Measurements from ENCODE around the gene NYNRIN. TPM values are rescaled to one million over a fixed set of nuclear protein-coding genes. Genes with fewer than 3 reads are reported as not detected.

The NYNRIN gene
- total and polyA plus RNA-seq, 3 donors from 2014 or later, result 21.8 to 22.0 (median 21.8) TPM

- WGBS, 2 donors, result 76 to 79% methylated on average over 8 of the region's 8 CpGs
- no peaks in the 10 kb centered on the region for H3K36me3 ChIP-seq (ENCODE audit: low read depth, missing control alignments)
- no peaks in the 10 kb centered on the region for H3K9me3 ChIP-seq
- no peak for DNase-seq
- H3K4me1 ChIP-seq, result peaks cover 13% of the 10 kb centered on the region
- TF ChIP-seq POLR2A (IDR thresholded peaks at IDR 0.05) (no peak), CTCF (IDR thresholded peaks at IDR 0.05) (no peak)
- H3K27me3 ChIP-seq, result no peaks in the 10 kb centered on the region
- no peak overlapping the region for H3K27ac ChIP-seq
- H3K4me3 ChIP-seq, result no peak overlapping the region
- intact Hi-C loops (cut with DNase I; ENCODE audit: low total_unique reads), result no loop called here
These were observed 2.9 kb upstream of the NYNRIN start for GRCh38 chr14:24395609-24396582.

- 47 to 57% methylated on average over 6 of the region's 6 CpGs for WGBS, 2 donors
- Histone ChIP-seq H3K4me3 (no peak overlapping the region), H3K4me1 (peaks cover 26% of the 10 kb centered on the region), H3K27me3 (no peaks in the 10 kb centered on the region), H3K9me3 (no peaks in the 10 kb centered on the region), H3K27ac (peak overlapping the region; percentile 66 to 69), H3K36me3 (ENCODE audit: low read depth, missing control alignments) (no peaks in the 10 kb centered on the region)
- no peak for TF ChIP-seq CTCF (IDR thresholded peaks at IDR 0.05)
- no peak for TF ChIP-seq POLR2A (IDR thresholded peaks at IDR 0.05)
- DNase-seq, result no peak
- intact Hi-C loops (cut with DNase I; ENCODE audit: low total_unique reads), result no loop called here
These were observed 1.0 kb upstream of the NYNRIN start for GRCh38 chr14:24397639-24398292.

GRCh38 chr14:24398293-24398652 lies 530 bp upstream of the NYNRIN start:
- Histone ChIP-seq H3K9me3 (no peaks in the 10 kb centered on the region), H3K4me3 (peak overlapping the region; percentile 58 to 65), H3K4me1 (peaks cover 26% of the 10 kb centered on the region), H3K27ac (peak overlapping the region; percentile 66 to 69), H3K27me3 (no peaks in the 10 kb centered on the region), H3K36me3 (ENCODE audit: low read depth, missing control alignments) (no peaks in the 10 kb centered on the region)
- DNase-seq, result no peak
- WGBS, 2 donors, result 17 to 39% methylated on average over 7 of the region's 7 CpGs
- no peak for TF ChIP-seq POLR2A (IDR thresholded peaks at IDR 0.05)
- TF ChIP-seq CTCF (IDR thresholded peaks at IDR 0.05), result no peak
- intact Hi-C loops (cut with DNase I; ENCODE audit: low total_unique reads), result no loop called here

GRCh38 chr14:24399447-24399822 lies 632 bp downstream of the NYNRIN start:
- 25 to 32% methylated on average over 8 of the region's 8 CpGs for WGBS, 2 donors
- intact Hi-C loops (cut with DNase I; ENCODE audit: low total_unique reads), result no loop called here
- TF ChIP-seq POLR2A (IDR thresholded peaks at IDR 0.05) (no peak), CTCF (IDR thresholded peaks at IDR 0.05) (no peak)
- Histone ChIP-seq H3K4me1 (peaks cover 38% of the 10 kb centered on the region), H3K36me3 (ENCODE audit: low read depth, missing control alignments) (no peaks in the 10 kb centered on the region), H3K9me3 (no peaks in the 10 kb centered on the region), H3K27me3 (no peaks in the 10 kb centered on the region), H3K27ac (peak overlapping the region; percentile 66 to 69), H3K4me3 (peak overlapping the region; percentile 58 to 65)
- DNase-seq, result no peak
